Fibroblast of pulmonary artery (primary cell): ENCODE data around the gene PHF21B.
"Not testable (repeated sequence)": the region's sequence is repeated elsewhere in the genome, so short reads cannot be mapped to it uniquely, and the experiment has no call there.

Experiments used
- DNase-seq: peaks from one replicate; pipeline ENCODE4 v3.0.0-alpha.2; 2010; ENCODE audit warnings: low read depth
- H3K4me3 ChIP-seq: replicated peaks from 2 replicates; pipeline ENCODE4 v1.5.1; 2011; ENCODE audit warnings: low read depth, mild to moderate bottlenecking, control low read depth, low read length, moderate library complexity
- TF ChIP-seq, protein P1 (sequence below): IDR thresholded peaks from 2 replicates; pipeline ENCODE4 v1.5.1; 2011; ENCODE audit warnings: mild to moderate bottlenecking, control low read depth, low read length, inconsistent platforms; ENCODE audit errors: missing control alignments

PHF21B gene

DNA sequence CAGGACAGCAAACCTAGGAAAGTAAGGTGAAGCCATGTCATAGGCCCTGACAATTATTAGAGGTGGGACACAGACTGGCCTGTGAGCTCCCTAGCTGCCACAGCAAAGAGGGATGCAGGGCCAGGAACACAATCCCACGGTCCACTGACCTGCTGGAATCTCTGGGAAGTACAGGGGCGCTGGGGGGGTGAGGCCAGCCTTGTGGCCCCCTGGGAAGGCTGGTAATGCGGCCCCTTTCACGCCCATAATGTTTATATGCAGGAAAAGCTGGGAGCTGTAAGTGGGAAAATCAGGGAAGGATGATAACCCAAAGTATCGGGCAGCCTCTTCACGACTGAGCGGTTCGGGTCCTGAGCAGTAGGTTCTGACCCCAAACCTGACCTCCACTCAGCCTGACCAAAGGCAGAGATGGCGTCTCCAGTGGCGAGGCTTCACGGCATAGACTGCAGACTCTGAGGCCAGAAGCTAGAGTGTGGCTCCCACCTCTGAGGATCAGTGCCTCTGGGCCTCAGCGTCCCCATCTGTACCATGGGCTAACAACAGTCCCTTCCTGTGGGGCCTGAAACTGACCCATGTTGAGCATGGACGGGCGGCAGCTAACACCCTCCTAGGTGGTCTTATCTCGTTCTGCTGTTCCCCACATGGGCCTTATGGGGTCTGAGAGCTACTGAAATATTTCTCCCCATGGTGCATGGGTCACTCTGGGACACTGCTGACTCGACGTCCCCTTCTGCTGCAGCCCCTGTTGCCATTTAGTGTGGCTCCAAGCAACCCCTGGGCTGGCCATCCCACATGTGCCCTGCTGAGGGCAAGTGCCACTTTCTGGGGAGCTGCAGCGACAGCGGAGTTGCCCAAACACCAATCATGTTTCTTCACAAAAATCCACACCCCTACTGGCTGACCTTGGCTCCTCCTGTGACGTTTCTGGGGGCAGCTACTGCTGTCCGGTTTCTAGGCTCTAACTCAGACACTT is 101.8 kb downstream of the PHF21B start:
- TF ChIP-seq, protein P1, sequence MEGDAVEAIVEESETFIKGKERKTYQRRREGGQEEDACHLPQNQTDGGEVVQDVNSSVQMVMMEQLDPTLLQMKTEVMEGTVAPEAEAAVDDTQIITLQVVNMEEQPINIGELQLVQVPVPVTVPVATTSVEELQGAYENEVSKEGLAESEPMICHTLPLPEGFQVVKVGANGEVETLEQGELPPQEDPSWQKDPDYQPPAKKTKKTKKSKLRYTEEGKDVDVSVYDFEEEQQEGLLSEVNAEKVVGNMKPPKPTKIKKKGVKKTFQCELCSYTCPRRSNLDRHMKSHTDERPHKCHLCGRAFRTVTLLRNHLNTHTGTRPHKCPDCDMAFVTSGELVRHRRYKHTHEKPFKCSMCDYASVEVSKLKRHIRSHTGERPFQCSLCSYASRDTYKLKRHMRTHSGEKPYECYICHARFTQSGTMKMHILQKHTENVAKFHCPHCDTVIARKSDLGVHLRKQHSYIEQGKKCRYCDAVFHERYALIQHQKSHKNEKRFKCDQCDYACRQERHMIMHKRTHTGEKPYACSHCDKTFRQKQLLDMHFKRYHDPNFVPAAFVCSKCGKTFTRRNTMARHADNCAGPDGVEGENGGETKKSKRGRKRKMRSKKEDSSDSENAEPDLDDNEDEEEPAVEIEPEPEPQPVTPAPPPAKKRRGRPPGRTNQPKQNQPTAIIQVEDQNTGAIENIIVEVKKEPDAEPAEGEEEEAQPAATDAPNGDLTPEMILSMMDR = no peak
- H3K4me3 ChIP-seq = no peak overlapping the region
- no peak for DNase-seq

DNA sequence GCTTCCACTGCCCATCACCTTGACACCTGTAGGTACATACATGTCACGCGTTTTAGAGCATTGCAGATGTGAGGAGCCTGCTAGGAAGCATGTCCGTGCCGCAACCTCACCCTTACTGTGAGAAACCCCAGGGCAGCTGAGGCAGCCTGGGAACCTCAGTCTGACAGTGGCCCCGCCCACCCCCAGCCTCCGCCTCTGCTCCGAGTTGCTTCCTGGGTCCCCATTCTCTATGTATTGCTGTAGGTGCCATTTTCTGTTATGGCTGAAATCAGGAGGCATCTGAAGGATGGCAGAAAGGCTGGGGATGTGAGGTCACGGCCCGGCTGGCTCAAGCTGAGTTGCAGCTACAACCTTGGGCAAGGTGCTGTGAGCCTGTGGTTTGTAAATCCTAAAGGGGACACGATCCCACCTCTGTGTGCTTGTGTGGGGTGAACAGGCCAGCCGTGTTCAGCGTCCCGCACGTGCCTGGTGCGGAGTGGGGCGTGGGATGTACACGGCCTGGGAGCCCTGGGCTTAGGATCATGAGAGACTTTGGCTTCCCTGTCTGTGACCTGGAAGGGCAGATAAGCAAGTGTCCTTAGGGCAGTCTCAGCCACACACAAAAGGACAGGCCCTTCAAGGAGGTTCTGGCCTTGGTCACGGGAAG is 102.7 kb downstream of the PHF21B start:
- no peak overlapping the region for H3K4me3 ChIP-seq
- TF ChIP-seq, protein P1 = no peak
- no peak for DNase-seq

DNA sequence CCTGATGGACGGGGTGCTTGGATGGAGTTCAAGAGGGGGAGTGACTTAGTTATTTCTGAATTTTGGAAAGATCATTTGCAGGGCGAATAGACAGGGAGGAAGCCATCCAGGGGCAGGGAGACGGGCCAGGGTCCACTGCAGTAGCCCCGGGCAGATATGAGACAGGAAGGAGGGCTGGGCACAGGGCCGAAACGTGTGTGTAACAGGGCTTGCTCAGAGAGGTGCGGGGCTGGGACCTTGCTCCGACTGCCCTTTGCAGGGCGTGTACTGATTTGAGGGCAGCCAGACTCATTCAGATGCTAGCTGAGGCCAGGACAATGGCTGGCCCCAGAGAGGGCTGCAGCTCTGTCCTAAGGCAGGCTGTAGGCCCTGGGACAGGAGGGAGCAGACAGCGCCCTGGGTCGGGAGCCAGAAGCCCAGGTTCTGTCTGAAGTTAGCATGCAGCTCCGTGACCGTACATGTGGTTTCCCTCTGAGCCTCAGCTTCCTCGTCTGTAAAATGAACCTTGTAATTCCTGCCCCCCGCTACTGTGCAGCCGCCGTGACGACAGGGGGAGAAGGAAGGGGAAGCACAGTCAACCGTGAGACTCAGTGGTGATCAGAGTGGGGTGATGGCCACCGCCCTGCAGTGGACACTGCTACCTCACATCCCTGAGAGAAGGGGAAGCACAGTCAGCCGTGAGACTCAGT is 103.4 kb downstream of the PHF21B start:
- TF ChIP-seq, protein P1 = no peak
- no peak overlapping the region for H3K4me3 ChIP-seq
- no peak for DNase-seq

DNA sequence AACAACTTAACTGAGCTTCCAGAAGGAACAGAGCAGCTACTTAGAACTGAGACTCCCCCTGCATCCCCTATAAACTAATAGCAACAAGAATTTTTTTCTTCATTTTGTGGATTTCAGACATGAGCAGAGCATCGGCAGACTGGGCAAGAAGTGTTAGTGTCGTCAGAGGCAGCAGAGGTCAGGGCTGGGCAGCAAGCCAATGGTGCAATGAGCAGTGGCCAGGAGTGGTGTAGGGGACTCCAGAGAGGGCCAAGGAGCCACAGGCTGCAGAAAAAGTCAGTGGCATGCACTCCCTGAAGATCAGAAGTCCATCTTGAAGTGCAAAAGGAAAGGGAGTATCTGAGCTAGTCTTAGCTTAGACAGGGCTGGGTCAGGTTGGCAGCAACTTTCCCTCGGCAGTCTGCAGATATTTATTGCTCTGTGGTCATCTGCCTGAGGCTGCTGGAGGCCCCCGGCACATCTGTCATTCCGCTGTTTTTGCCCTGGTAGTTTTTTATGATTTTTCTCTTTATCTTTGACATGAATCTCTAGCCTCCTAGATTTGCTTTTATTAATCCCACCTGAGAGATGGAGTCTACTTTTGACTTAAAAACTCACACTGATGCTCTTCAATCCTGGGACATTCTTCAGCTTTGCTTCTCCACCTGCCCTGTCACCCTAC is 105.2 kb downstream of the PHF21B start:
- DNase-seq, H3K4me3 ChIP-seq: not testable (repeated sequence)

DNA sequence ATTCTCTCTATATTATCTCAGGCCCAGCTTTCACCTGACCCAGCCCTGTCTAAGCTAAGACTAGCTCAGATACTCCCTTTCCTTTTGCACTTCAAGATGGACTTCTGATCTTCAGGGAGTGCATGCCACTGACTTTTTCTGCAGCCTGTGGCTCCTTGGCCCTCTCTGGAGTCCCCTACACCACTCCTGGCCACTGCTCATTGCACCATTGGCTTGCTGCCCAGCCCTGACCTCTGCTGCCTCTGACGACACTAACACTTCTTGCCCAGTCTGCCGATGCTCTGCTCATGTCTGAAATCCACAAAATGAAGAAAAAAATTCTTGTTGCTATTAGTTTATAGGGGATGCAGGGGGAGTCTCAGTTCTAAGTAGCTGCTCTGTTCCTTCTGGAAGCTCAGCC is 106.6 kb downstream of the PHF21B start:
- DNase-seq, H3K4me3 ChIP-seq: not testable (repeated sequence)

DNA sequence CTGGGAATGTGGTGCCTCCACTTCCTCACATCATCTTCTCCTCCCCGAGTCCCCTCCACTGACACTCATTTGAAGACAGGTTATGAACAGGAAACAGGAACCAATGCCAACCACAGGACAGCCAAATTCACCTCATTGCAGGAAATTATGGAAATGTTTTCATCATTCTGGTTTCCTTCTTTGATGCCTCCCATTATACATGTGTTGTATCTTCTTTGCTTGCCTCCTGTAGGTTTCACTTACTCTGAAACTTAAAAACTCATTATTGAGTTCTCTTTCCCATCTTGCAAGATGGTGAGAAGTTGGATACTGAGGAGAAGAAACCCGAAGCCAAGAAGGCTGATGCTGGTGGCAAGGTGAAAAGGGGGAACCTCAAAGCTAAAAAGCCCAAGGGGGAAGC is 108.5 kb downstream of the PHF21B start:
- TF ChIP-seq, protein P1 = no peak
- no peak overlapping the region for H3K4me3 ChIP-seq

DNA sequence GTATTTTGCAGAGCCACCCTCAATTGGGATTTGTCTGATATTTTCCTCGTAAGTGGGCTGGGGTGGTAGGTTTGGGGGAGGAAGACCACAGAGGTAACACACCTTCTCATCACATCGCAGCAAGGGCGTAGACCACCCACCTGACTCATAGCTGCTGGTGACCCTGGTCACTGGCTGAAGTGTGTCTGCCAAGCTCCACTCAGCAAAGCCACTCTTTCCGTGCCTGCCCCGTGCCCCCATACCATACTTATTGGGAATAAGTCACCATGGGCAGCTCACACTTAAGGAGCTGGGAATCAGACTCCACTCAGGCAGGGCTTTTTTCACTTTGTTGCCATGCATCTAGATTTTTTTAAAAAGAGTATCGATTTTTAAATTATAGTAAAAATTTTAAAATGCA is 111.6 kb downstream of the PHF21B start:
- H3K4me3 ChIP-seq = no peak overlapping the region
- no peak for DNase-seq
- TF ChIP-seq, protein P1 = no peak

More for the DNA sequence above, 108.5 kb downstream of the PHF21B start:
- peak; percentile 21 for DNase-seq
